KMS-11 (cell line): ENCODE measurements around the gene SKAP1.

Experiments
- H2AFZ ChIP-seq: fragments of 200-600 bp; sonication (generic); 2 replicates; pipeline ENCODE4 v1.6.1; 2016; ENCODE audit warnings: antibody characterized with exemption, mixed run types, low read depth
- H3K27ac ChIP-seq: fragments of 200-600 bp; sonication (generic); 2 replicates; pipeline ENCODE4 v1.6.1; 2016; ENCODE audit warnings: mild to moderate bottlenecking, mixed run types
- H3K27me3 ChIP-seq: fragments of 200-600 bp; sonication (generic); 2 replicates; pipeline ENCODE4 v1.6.1; 2017; ENCODE audit warnings: mild to moderate bottlenecking, low read depth, mixed run types, moderate library complexity; ENCODE audit not compliant: insufficient read depth
- H3K36me3 ChIP-seq: fragments of 200-600 bp; sonication (generic); 2 replicates; pipeline ENCODE4 v1.6.1; 2017; ENCODE audit warnings: mild to moderate bottlenecking, mixed run types; ENCODE audit not compliant: insufficient read depth
- H3K4me1 ChIP-seq: fragments of 200-600 bp; sonication (generic); 2 replicates; pipeline ENCODE4 v1.6.1; 2016; ENCODE audit warnings: mild to moderate bottlenecking, low read depth, mixed run types; ENCODE audit not compliant: poor library complexity, severe bottlenecking
- H3K4me2 ChIP-seq: fragments of 200-600 bp; sonication (generic); 2 replicates; pipeline ENCODE4 v1.7.0; 2016; ENCODE audit warnings: mild to moderate bottlenecking, mixed run types
- H3K4me3 ChIP-seq: fragments of 200-600 bp; sonication (generic); IDR thresholded peaks from 2 replicates; pipeline ENCODE4 v1.6.1; 2017; ENCODE audit warnings: low read depth, low read length, mixed read lengths; ENCODE audit not compliant: insufficient read depth
- H3K79me2 ChIP-seq: fragments of 200-600 bp; sonication (generic); 2 replicates; pipeline ENCODE4 v1.6.1; 2016; ENCODE audit warnings: low read depth, mixed run types; ENCODE audit not compliant: insufficient read depth
- H3K9ac ChIP-seq: fragments of 200-600 bp; sonication (generic); 2 replicates; pipeline ENCODE4 v1.6.1; 2016; ENCODE audit warnings: mild to moderate bottlenecking, mixed run types
- H4K20me1 ChIP-seq: fragments of 200-600 bp; sonication (generic); 2 replicates; pipeline ENCODE4 v1.6.1; 2016; ENCODE audit warnings: mild to moderate bottlenecking, mixed run types; ENCODE audit not compliant: insufficient read depth
- CTCF ChIP-seq: fragments of 200-600 bp; sonication (generic); conservative IDR thresholded peaks from 2 replicates; pipeline ENCODE4 v1.6.1; 2017; ENCODE audit warnings: low read depth, mild to moderate bottlenecking, antibody characterized with exemption, low read length, moderate library complexity, mixed read lengths

SKAP1 gene

DNA sequence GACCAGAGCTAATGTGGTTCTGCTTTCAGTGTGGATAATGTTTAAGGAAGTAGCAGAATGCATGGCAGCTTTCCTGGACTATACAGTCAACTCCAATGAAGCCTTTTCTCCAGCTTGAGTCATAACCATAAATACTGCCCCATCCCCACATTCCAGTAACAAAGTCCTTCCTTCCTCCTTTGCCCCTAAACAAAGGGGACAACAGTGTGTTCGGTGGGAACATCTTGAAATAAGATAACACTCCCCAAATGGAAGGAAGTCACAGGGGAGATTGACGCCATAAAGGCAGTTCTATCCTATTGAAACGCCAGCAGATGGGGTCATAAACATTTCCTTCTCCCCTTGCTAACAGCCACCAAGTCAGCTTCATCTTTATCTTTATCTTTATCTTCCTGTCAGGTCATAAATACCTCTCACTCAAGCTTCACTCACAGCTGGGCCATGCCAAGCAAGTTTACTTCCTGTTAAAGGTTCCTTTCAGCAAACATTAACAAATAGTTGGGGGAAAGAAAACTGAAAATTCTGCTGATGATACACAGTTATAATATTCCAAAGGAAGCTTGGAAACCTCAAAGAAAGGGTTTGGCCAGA lies 185.8 kb downstream of the SKAP1 start:
- H3K4me2 ChIP-seq: no peak overlapping the region
- H3K79me2 ChIP-seq: no peaks in the 10 kb centered on the region
- H3K4me3 ChIP-seq: no peak overlapping the region
- peaks cover 27% of the 10 kb centered on the region for H3K4me1 ChIP-seq
- H3K36me3 ChIP-seq: no peaks in the 10 kb centered on the region
- no peak for TF ChIP-seq CTCF
- no peak overlapping the region for H3K9ac ChIP-seq
- no peak overlapping the region for H2AFZ ChIP-seq
- H3K27me3 ChIP-seq: no peaks in the 10 kb centered on the region
- H4K20me1 ChIP-seq: no peaks in the 10 kb centered on the region
- H3K27ac ChIP-seq: no peak overlapping the region

DNA sequence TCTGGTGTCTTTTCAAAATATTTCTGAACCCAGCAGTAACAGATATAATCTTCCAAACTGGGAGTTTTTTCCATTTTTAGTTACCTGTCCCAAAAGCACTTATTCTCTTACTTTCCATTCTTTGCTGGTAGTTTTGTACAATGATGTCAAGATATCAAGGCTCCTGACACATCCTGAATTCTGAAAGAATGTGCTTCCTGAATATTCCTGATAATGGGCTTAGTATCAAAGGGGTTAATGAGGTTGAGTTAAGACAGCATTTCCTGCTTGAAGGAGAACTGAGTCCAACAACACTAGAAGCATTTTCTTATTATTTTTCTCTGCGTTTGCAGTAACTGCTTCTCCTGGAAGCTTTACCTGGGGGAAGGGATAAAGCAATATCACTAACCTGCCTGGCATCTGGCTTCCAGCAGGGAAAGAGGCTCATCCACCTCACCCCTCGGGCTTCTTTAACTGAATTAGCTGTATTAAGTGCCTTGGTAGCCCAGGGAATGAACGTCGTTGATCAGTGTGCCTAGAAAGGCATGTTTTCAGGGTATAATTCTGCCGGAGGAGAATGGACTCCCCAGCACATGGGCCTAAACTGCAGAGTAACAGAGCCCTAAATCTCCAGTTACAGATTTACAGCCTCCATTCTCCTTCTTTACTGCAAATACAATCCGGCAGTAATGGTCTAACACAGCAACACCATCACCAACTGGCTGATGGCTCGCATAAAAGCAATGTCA lies 188.1 kb downstream of the SKAP1 start:
- H3K4me2 ChIP-seq: peak overlapping the region; percentile 70; the same call in 1 of the 2 replicates
- TF ChIP-seq CTCF: no peak
- H3K36me3 ChIP-seq: no peaks in the 10 kb centered on the region
- H3K27ac ChIP-seq: no peak overlapping the region
- H3K4me3 ChIP-seq: no peak overlapping the region
- peaks cover 27% of the 10 kb centered on the region for H3K4me1 ChIP-seq
- H3K79me2 ChIP-seq: no peaks in the 10 kb centered on the region
- H3K27me3 ChIP-seq: no peaks in the 10 kb centered on the region
- no peak overlapping the region for H2AFZ ChIP-seq
- no peaks in the 10 kb centered on the region for H4K20me1 ChIP-seq
- no peak overlapping the region for H3K9ac ChIP-seq

GRCh38 chr17:48241131-48241591 lies 188.9 kb downstream of the SKAP1 start:
- Histone ChIP-seq H2AFZ (no peak overlapping the region), H3K9ac (no peak overlapping the region), H3K79me2 (no peaks in the 10 kb centered on the region), H3K4me1 (peaks cover 27% of the 10 kb centered on the region), H3K27ac (peak overlapping the region; percentile 14; the same call in 1 of the 2 replicates), H4K20me1 (no peaks in the 10 kb centered on the region), H3K4me3 (no peak overlapping the region), H3K4me2 (peak overlapping the region; percentile 70), H3K27me3 (no peaks in the 10 kb centered on the region), H3K36me3 (no peaks in the 10 kb centered on the region)
- no peak for TF ChIP-seq CTCF

DNA sequence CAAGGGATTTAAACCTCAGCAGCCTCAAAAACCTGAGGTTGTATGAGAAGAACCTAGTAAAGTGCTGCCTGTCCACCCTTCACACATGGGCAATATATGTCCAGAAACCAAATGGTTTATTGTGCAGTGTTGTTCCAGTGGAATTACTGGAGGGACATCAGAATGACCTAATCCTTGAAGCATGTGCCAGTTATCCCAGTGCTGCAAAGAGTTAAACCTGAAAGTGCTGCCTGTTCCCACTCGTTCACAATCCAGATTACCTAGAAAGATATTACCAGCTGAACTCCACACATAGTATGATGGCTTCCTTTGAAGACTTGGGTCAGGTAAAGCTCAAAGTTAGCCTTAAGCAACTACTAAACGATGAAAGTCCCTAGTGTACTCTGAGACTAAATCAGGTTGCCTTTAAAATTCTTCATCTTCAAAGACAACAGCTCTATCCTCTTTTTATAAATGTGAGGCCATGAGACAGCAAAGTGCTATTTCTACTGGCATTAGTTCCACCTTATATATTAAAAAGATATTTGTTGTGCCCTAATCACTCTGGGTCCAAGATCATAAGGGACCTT lies 189.4 kb downstream of the SKAP1 start:
- Histone ChIP-seq H4K20me1 (no peaks in the 10 kb centered on the region), H3K27me3 (no peaks in the 10 kb centered on the region), H3K36me3 (no peaks in the 10 kb centered on the region), H3K4me1 (peaks cover 27% of the 10 kb centered on the region), H3K4me2 (peak overlapping the region; percentile 70), H3K9ac (no peak overlapping the region), H3K27ac (peak overlapping the region; percentile 14; the same call in 1 of the 2 replicates), H2AFZ (no peak overlapping the region), H3K4me3 (no peak overlapping the region), H3K79me2 (no peaks in the 10 kb centered on the region)
- no peak for TF ChIP-seq CTCF
